Measurements from ENCODE around the gene KCNH2. TPM values are rescaled to one million over a fixed set of nuclear protein-coding genes. Genes with fewer than 3 reads are reported as not detected.
A peak's percentile ranks its signal among the peaks of the same experiment; 100 is the strongest.

Gene KCNH2
- total and polyA plus RNA-seq, 2 experiments from 2014 or later: 48.0 to 110 TPM

DNA sequence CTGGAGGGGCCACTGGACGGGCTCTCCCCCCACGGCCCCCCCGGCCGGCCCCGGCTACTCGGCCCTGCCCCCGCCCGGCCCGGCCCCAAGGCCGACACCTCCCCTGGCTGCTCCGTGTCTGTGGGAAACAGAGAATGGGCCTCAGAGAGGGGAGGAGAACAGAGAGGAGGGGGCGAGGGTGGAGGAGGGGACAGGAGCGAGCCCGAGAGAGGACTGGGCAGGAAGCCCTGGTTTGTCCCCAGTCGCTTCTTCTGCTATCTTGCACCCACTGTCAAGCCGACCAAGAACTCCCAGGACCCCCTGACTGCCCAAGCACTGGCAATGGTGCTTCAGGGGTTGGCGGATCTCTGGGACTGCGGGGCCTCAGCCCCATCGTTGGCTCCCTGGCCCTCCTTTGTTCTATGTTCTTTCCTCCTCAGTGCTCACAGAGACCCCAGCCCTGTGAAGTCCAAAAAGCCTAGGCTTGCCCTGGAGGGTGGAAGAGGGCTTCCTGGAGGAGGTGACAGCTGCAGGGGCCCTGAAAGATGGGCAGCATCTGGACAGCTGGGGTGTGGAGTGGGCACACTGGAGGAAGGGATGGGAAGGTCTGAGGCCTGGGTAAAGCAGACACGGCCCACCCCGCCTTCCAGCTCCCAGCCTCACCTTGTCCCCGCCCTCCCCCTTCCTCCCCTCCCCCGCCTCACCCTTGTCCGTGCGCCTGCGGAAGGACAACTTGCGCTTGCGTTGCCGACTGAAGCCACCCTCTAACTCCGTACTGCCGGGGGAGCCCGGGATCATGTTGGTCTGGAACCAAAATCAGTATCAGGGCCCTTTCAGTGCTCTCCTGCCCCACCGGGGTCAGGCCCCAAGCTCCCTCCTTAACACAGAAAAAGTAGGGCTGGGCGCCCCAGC lies 30.1 kb downstream of the KCNH2 start:
- no peak overlapping the region for H3K4me3 ChIP-seq
- H3K27me3 ChIP-seq: no peaks in the 10 kb centered on the region
- TF ChIP-seq CTCF (IDR thresholded peaks at IDR 0.05; ENCODE audit: low read depth, low read length): no peak
- H3K9me3 ChIP-seq (ENCODE audit: low read depth): no peaks in the 10 kb centered on the region
- H3K27ac ChIP-seq: no peak overlapping the region
- peaks cover 21% of the 10 kb centered on the region for H3K4me1 ChIP-seq (ENCODE audit: low read depth)
- peaks cover 11% of the 10 kb centered on the region for H3K36me3 ChIP-seq
- DNase-seq (ENCODE audit: low read depth in 1 of 2, low spot score in 1 of 2): no peak

DNA sequence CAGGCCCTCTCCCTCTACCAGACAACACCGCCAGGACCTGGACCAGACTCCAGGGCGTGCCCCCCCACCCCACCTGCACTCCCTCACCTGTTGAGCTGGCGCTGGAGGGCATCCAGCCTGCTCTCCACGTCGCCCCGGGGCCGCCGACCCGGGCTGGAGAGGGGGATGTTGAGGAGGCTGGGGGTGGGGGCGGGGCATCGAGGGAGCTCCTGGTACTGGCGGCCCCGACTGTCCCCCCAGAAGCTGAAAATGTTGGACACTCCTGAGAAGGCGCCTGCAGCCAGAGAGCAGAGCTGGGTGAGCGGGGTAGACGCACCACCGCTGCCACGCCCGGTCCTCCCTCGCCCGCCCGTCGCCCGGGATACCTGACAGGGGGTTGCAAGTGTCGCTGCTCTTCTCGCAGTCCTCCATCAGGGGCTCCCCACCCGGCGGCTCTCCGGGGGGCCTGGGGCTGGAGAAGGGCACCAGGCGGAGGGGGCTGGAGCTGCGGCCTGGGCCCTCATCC lies 30.8 kb downstream of the KCNH2 start:
- no peak for TF ChIP-seq CTCF (IDR thresholded peaks at IDR 0.05; ENCODE audit: low read depth, low read length)
- no peaks in the 10 kb centered on the region for H3K9me3 ChIP-seq (ENCODE audit: low read depth)
- no peak overlapping the region for H3K27ac ChIP-seq
- peaks cover 23% of the 10 kb centered on the region for H3K4me1 ChIP-seq (ENCODE audit: low read depth)
- H3K4me3 ChIP-seq: no peak overlapping the region
- no peak for DNase-seq (ENCODE audit: low read depth in 1 of 2, low spot score in 1 of 2)
- peaks cover 11% of the 10 kb centered on the region for H3K36me3 ChIP-seq
- no peaks in the 10 kb centered on the region for H3K27me3 ChIP-seq

DNA sequence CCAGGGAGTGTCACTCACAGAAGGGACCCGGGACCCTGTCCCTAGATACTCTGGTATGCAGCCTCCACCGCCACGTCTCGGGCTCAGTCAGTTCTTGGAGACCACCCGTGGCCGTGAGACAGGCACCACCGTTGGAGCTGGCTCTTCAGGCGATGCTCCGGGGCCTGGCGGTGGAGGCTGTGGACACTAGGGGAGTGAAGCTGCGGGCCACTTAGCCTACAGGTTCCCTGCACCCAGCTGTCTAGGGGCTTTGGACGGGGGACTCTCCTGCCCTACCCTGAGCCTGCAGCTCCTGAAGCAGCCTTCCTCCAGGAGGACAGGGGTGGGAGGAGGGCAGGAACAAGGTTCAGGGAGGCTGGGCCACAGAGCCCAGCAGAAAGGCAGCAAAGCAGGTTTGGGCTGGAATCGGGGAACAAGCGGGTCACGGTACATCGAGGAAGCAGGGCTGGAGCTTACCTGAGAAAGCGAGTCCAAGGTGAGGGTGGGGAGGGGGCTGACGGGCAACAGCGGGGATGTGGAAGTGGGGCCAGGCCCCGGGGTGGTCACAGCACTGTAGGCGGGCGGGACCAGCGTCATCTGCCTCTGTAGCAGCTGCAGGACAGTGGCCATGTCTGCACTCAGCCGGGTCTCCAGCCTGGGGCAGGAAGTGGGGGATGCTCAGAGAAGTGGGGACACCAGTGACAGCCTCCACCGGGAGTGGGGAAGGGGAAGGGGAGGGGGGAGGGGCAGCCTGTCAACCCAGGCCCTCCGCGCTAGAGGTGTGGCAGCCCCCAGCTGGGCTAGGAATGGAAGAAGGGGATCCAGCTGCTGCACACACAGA lies 31.5 kb downstream of the KCNH2 start:
- no peak for DNase-seq (ENCODE audit: low read depth in 1 of 2, low spot score in 1 of 2)

GRCh38 chr7:150945853-150946420 lies 32.2 kb downstream of the KCNH2 start:
- Histone ChIP-seq H3K4me3 (no peak overlapping the region), H3K9me3 (ENCODE audit: low read depth) (no peaks in the 10 kb centered on the region), H3K27ac (peak overlapping the region; percentile 51), H3K36me3 (peaks cover 8% of the 10 kb centered on the region), H3K4me1 (ENCODE audit: low read depth) (peaks cover 26% of the 10 kb centered on the region), H3K27me3 (no peaks in the 10 kb centered on the region)
- TF ChIP-seq CTCF (IDR thresholded peaks at IDR 0.05; ENCODE audit: low read depth, low read length): no peak
- no peak for DNase-seq (ENCODE audit: low read depth in 1 of 2, low spot score in 1 of 2)

More for the DNA sequence above, 31.5 kb downstream of the KCNH2 start:
- Histone ChIP-seq H3K36me3 (peaks cover 8% of the 10 kb centered on the region), H3K4me1 (ENCODE audit: low read depth) (peaks cover 26% of the 10 kb centered on the region), H3K9me3 (ENCODE audit: low read depth) (no peaks in the 10 kb centered on the region), H3K27ac (no peak overlapping the region), H3K4me3 (no peak overlapping the region), H3K27me3 (no peaks in the 10 kb centered on the region)
- no peak for TF ChIP-seq CTCF (IDR thresholded peaks at IDR 0.05; ENCODE audit: low read depth, low read length)

DNA sequence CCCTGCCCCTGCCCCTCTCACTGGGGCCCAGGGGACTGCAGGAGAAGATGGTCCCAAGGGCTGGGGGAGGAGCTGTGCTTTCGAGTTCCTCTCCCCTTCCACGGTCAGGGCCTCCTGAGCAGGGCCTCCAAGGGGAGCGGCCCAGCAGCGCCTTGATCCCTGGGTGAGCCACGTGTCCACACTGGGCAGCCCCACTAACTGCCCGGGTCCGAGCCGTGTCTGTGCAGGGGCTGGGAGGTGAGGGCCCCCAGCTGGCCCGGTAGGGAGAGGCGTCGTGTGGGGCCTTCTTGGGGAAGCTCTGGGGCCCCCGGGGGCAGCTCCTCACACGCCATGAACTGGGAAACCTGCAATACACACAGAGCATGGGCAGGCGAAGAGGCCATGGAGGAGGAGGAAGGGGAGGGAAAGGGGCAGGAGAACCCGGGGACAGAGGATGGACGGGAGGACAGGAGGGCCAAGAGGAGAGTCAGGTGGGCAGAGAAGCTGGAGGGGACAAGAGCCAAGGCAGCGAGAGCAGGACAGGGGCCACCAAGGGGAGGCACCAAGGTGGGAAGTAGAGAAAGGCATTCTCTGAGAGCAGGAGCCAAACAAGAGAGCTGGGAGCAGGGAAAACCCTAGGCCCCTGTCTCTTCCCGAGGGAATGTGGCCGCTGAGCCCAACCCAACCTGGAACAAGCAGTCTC lies 32.8 kb downstream of the KCNH2 start:
- no peaks in the 10 kb centered on the region for H3K27me3 ChIP-seq
- peak overlapping the region; percentile 51 for H3K27ac ChIP-seq
- DNase-seq (ENCODE audit: low read depth in 1 of 2, low spot score in 1 of 2): no peak
- no peaks in the 10 kb centered on the region for H3K9me3 ChIP-seq (ENCODE audit: low read depth)
- TF ChIP-seq CTCF (IDR thresholded peaks at IDR 0.05; ENCODE audit: low read depth, low read length): no peak
- no peak overlapping the region for H3K4me3 ChIP-seq
- peaks cover 3% of the 10 kb centered on the region for H3K36me3 ChIP-seq
- peaks cover 26% of the 10 kb centered on the region for H3K4me1 ChIP-seq (ENCODE audit: low read depth)
